UCSD-AML1 (cell line): ENCODE results near the gene GBA2.

ENCODE experiments used
- DNase-seq: peaks from one replicate; lab custom pipeline; 2025; ENCODE audit not compliant: unreplicated experiment; lab: John Stamatoyannopoulos, UW

GBA2 gene

DNA sequence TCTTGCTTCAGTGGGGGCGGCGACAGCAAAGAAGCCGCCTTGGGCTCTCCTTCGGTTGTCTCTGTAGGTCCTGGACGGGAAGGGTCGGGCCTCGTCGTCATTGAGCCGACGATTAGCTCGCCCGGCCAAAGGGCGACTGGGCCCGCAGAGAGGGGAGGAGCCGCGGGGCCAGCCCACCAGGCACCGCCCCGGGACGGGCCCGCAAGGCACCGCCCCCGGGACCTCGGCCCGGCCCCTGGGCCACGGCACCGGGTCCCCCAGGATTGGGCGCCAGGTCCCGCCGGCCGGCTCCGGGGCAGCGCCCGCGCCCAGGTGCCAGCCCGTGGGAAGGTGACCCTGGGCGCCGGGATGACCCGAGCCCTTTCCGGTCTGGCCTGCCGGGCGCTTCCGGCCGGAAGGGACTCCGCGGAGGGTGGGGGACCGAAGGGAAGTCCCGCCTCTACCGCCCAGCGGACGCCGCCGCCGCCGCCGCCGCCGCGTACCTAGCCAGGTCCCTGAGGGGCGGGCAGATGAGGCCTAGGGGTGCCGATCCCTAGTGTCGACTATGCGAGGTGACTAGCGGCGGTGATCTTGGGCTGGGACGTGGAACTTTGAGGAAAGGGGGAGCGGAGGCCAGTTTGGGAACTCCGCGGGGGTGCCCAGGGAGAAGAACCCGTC lies at the start of gene GBA2, which contains the start of gene RGP1:
Gene GBA2 (minus strand): TSS at position 371 of the 657 bp plus-strand sequence. CDS start 524 bp downstream, outside the sequence.
Gene RGP1 (plus strand): TSS at position 430 of the 657 bp plus-strand sequence. CDS start 469 bp downstream, outside the sequence.
- DNase-seq: peak; percentile 87

DNA sequence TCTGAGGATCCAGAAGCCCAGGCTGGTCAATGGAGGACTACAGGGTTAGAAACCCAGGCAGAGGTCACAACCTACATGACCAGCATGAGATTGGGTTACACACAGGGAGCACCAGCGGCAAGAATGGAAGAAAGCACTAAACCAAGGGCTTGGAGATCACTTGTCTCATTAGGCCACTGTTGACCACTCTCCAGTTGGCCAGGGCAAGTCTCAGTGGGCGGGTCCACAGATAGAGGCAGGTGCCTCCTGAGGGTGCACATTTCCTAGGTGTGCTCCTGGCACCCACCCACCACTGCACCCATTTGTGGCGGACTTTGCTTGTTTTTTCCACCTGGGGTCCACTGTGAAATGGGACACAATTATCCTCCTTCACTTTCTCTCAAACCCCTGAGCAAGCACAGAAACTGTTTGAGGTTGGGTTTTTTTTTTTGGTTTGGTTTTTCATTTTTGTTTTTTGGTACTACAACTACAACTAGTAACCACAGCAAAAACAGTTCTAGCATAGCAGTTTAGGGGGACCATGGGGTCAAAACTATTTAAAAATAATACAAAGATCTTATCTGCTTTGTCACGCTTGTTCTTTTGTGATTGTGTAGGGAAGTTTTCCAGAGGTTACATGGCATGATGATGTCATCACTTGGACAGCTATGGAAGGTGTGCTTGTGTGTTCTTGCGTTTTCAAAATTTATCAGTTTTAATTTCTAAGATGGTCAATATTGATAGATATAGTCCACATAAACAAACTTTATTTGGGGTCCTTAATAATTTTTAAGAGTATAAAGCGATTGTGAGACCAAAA lies 48.5 kb upstream of the GBA2 start:
- no peak for DNase-seq

DNA sequence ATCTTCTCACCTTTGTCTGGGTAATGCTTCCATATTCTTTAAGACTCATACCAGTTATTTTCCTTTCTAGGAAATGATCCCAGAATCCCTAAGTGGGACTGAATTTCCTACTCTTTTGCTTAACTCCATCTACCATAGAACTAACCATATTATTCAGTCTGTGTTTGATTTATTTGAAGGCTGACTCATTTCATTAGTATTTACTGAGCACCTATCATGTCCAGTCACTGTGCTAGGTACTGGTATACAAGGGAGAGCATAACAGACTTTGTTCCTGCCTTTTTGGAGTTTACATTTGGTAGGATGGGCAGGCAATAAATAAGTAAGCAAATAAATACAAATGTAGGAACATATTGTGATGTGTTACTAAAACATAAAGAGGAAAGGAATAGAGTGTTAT lies 46.7 kb upstream of the GBA2 start:
- no peak for DNase-seq

DNA sequence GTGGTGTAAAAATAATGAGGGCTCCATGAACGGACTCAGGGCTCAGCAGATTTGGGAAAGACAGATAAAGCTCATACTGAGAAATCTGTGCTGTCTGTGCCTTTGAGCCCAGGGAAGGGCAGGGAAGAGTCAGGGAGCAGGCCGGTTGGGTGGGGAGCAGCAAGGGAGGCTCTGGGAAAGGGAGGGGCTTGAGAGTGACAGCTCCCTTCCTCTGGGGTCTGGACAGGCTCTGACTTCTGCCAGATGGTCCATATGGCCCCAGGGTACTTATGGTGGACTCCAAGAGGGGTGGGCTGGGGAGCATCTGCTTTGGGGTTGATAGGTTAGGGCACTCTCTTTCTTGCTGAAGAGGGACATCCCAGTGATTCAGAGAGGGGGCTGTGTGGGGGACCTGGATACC lies 44.4 kb upstream of the GBA2 start:
- no peak for DNase-seq

DNA sequence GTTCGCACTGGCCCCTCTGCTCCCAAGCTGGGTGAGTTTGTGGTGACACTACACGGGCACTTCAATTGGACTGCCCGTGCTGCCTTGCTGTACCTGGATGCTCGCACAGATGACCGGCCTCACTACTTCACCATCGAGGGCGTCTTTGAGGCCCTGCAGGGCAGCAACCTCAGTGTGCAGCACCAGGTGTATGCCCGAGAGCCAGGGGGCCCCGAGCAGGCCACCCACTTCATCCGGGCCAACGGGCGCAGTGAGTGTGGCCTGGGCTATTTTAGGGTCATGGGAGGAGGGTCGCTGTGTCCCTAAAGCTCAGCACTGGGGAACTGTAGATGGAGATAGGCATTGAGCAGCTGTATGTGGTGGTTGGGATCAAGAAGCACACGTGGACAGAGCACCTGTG lies 43.8 kb upstream of the GBA2 start:
- no peak for DNase-seq

DNA sequence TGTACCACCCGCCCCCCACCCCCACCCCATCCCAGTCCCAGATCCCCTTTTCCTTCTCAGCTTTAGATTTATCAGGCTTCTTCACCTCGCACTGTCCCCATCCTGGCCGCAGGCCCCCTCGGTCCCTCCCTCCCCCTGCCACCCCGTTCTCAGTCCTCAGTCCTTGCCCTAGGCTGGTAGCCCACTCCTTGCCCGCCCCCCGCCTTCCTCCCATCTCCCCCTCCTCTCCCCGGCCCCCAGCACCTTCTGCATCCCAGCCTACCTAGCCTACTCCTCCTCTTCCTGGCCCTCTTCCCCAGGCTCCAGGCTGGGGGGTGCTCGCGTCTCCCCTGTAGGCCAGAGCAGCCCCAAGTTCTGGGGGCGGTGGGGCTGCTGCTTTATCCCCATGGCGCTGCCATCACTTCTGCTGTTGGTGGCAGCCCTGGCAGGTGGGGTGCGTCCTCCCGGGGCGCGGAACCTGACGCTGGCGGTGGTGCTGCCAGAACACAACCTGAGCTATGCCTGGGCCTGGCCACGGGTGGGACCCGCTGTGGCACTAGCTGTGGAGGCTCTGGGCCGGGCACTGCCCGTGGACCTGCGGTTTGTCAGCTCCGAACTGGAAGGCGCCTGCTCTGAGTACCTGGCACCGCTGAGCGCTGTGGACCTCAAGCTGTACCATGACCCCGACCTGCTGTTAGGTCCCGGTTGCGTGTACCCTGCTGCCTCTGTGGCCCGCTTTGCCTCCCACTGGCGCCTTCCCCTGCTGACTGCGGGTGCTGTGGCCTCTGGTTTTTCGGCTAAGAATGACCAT lies 43.2 kb upstream of the GBA2 start:
- DNase-seq: no peak

DNA sequence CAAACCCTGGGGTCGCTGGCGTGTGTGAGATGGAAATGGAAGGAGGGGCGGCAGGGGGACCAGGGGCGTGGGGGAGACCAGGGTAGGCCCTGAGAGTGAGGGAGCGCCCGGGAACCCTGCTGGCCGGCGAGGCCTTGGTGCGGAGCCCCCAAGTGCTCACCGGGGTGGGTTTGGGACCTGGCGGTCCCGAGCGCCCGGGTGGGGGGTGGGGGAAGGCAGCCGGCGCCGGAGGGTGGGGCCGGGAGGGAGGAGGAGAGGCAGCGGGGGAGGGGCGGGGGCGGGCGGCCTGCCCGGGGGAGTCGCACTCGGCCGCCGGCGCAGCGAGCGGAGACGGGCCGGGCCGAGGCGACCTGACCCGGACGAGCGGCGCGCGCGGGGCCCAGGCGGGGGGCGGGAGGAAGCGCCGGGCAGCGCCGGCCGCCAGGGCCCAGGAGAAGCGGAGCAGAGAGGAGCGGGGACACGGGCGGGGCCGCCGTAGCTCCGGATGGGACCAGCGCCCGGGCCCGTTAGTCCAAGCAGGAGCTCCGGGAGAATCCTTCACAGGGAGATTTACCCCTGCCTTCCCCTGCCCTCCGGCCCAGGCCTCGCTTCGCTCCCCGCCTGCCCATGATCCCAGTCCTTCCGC lies 42.4 kb upstream of the GBA2 start, which contains the start of gene NPR2:
Gene NPR2 (plus strand): TSS at position 295 of the 625 bp plus-strand sequence. CDS start 818 bp downstream, outside the sequence.
- DNase-seq: no peak

DNA sequence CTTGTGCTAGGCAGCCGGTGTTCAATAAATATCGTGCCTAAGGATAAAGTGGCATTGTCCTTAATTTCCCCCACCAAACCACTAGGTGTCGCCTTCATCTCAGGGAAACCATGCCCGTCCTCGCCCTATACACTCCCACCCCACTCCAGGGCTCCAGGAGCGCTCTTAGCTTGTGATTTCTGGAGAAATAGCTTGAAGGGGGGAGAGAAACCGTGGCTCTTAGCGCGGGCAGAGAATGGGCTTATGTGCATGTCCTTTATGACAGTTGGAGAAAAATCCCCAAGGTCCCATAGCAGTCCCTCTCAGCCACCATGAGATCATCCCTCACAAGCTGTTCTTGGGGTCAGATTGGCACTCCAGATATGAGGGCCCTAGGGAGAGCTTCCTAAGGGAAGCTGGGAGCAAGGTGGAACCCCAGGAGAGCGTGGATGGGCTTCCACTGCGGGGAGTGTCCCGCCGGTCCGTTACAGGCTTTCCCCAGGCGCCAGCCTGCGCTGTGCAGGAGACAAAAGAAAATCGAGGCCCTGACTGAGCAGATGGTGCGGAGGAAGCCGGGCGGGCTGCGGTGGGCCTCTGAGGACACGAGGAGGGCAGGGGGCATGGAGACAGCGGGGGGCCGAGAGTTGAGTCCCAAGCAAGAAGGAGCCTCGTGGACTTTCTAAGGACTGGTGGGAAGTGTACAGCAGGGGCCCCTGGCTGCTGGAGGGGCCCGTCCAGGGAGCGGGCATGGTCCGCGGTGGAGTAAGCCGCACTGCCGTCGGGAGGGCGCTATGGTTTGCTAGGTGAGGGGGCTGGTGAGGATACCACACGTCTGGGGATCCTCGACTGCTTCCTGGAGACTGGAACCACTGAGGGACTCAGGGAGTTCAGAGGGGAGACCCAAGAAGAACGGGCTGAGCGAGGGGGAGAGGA lies 41.6 kb upstream of the GBA2 start:
- peak; percentile 38 for DNase-seq

DNA sequence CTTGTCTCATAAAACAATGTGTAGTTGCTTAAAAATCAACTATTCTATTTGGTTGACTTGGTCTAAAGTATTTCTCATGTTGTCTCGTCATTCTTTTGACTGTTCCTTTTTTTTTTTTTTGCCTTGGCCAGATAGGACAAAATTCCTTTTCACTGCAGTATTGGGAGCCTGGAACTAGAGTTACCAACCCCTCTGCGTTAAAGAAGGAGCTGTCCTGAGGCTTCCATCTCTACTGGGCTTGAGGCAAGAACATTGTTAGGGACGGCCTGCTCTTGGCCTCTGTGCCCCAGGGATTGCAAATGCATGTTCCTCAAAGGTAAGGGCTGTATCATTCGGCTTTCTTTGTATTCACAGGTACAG lies 41.0 kb upstream of the GBA2 start:
- DNase-seq: no peak

DNA sequence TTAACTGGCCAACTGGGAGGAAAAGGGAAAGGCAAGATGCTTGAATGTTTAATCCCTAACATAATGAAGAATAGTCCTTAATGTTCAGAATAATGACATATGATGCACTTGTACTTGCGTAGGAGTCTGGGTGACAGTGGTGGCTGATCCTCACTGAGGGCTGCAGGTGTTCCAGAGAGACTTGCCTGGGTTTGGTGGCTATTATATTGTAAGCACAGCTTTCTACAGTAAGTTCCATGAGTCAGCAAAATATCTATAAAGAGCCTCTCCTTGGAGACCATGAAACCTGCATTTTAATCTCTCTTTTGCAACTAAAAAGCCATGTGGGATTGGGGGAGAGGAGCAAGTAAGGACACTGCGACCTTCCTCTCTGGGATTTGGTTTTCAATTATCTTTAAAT lies 40.5 kb upstream of the GBA2 start:
- DNase-seq: no peak

DNA sequence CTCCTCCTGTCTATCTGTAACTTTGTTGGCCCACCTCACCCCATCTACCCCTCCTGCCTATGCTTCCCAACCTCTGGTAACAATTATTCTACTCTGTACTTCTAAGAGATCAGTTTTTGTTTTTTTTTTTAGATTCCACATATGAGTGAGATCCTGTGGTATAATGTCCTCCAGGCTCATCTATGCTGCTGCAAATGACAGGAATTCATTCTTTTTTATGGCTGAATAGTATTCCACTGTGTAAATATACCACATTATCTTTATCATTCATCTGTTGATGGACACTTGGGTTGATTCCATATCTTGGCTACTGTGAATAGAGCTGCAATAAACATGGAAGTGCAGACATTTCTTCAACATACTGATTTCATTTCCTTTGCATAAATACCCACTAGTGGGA lies 34.4 kb upstream of the GBA2 start:
- DNase-seq: no peak

DNA sequence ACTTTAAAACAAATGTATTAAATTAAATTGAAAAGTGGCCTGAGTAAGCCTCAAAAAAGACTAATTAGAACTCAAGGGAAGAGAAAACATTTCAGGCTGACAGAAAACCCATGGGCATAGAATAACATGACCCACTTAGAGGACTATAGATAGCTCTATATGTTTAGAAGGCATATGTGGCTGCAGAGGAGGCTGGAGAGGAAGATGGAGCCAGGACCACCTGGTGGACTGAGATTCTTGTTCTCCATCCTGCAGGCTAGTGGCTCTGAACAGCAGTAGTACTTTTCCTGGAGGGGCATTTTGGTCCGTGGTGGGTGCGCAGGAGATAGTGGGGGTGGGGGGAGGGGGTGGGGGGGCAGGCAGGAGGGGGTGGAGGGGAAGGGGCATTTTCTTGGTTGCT lies 32.0 kb upstream of the GBA2 start:
- no peak for DNase-seq

DNA sequence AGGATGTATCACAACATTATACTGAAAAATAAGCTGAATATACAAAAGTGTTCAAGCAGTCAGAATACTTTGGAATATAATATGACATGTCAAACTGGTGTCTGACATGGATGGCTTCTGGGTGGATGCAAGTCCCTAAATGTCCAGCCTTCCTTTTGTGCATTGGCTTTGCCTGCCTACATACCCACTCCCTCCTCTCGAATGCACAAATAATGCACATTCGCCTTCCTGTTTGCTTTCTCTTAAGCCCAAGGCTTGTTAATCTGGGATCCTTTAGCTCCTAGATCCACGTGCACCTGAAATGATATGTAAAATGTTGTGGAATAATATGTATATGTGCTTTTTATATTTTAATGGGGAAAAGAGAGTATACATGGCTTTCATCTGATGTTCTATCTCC lies 29.5 kb upstream of the GBA2 start:
- DNase-seq: no peak

DNA sequence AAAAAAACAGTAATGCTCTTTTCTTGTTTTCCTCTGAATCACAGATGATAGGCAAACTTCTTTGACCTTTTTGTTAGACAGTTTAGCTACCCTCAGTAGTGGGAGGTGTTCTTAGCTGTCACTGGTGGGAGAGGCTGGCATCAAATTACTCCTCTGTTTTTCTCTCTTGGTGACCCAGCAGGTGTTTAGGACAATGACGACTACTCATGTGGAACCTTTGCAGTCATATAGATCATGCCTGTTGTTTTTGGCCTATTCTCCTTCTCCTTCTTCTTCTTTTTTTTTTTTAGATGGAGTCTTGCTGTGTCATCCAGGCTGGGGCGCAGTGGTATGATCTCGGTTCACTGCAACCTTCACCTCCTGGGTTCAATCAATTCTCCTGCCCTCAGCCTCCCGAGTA lies 27.0 kb upstream of the GBA2 start:
- no peak for DNase-seq

DNA sequence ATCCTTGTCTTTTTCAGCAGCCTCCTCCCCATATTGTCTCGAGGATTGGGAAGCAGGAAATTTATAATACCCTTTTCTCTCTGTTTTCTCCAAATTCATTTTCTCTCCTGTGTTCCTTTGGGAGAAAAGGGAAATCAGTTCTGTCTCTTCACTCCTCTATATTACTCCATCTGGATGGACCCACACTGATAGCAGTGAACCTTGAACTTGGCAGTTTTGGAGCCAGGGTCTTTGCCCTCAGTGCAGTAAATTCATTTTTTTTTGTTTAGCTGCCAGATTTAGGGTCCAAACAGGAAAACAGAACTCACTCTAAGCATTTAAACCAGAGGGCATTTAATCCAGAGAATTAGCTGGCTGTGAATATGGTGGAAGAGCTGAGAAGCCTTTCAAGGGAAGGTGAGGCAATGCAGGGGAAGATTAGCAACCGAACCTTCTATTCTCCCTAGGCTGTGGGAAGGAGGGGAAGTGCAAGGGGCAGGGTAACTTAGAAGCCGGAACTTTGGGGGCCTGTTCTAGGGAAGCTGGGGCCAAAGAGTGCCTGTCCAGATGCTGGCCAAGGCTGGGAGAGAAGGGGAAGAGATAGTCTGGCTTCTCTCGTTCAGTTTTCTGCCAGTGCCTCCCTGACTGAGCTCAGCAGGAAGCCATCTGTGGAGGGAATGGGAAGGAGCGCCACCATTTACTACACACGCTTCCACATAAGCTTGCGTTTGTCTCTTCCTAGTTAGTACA lies 26.0 kb upstream of the GBA2 start:
- peak; percentile 68 for DNase-seq

DNA sequence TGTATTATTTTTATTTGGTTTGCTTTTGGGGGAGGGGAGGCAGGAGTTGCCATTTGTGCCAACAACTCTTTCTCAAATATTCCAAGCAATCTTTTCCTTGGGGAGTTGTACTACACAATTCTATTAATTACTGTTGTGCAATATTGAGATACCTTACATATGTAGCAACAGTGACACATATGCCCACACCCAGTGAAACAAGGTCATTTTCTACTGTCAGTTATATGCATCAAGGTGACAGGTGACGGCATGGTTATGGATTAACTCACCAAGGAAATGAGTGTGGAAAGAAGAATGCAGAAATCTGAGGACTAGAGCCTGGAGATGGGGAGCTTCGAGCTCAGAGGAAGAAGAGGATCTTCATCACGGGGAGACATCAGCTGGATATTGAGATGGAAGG lies 22.9 kb upstream of the GBA2 start:
- DNase-seq: no peak

DNA sequence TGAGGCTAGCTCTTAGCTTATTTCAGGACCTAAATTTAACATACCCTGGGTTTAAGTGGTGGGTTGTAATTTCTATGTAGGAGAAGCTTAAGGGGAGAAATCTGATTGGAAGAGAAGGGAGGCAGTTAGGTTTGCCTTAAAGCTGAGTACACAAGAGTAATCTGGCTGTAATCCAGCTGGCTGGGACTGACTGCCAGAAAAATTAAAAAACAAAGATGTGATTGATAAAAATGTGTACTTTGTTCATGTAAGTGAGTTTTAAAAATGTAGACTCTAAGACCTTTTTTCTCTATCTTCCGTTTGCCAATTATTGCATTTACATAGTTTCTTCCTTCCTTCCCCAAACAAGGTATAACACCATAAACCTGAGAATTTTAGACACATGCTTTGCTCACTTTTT lies 22.5 kb upstream of the GBA2 start:
- no peak for DNase-seq

DNA sequence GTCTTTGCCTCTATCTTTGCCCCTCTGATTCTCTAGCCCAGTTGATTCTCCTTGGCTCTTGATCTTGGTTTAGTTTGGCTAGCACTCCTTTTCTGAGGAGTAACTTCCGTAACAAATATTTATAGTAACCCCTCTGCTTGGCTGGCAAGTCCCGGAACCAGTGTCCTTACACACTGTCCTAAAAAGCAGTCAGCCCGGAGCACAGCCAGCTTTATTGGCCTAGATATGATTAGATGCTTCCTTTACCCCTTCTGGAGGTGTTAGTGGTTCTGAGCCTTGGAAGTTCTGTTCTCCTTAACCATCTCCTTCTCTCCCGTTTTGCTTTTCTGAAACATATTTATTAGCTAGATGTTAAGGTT lies 22.0 kb upstream of the GBA2 start:
- DNase-seq: no peak

DNA sequence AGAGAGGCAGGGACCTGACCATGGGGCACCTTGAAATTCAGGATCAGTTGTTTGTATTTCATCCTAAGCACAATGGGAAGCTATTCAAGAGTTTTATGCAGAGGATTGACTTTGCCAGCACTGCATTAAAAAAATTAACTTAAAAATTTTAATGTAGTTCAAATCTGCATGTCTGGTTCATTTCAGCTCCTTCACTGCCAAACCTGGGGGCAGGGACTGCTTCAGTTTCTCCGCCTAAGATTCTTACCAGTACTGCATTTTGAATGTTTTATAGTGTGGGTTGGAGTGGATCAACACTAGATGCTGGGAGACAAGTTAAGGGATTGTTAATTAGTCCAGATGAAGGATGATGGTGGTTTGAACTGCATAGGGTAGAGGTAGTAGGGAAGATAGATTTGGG lies 20.7 kb upstream of the GBA2 start:
- no peak for DNase-seq

DNA sequence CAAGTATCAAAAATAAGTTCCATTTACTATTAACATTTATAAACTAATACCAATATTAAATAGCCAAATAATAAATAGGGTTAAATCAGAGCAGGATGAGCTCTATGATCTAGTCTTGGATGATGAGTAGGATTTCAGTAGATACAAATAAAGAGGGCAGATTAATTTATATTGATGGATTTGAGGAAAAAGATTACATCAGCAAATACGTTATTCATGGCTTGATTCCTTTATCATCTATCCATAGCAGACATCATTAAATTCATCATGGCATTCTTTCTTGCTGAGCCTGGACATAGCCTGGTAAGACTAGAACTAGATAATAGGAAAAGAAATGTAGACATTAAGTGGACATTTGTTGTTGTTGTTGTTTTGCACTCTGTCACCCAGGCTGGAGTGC lies 18.4 kb upstream of the GBA2 start:
- no peak for DNase-seq
